Adipocyte (in vitro differentiated cells): Measurements from ENCODE around the gene ZNF48.

Source experiments
- DNase-seq: peaks from one replicate; pipeline ENCODE4 v3.0.0-alpha.2; 2015; ENCODE audit warnings: low read depth
- H3K27me3 ChIP-seq: replicated peaks from 2 replicates; pipeline ENCODE4 v1.7.0; 2013; ENCODE audit warnings: mild to moderate bottlenecking, low read length, moderate library complexity; ENCODE audit not compliant: control insufficient read depth, insufficient read depth
- H3K36me3 ChIP-seq: 2 replicates; pipeline ENCODE4 v1.7.0; 2013; ENCODE audit warnings: low read length, mild to moderate bottlenecking, moderate library complexity; ENCODE audit not compliant: control insufficient read depth, insufficient read depth, severe bottlenecking
- H3K4me1 ChIP-seq: 2 replicates; pipeline ENCODE4 v1.7.0; 2013; ENCODE audit warnings: mild to moderate bottlenecking, low read length, moderate library complexity; ENCODE audit not compliant: control insufficient read depth, insufficient read depth
- H3K4me3 ChIP-seq: 2 replicates; pipeline ENCODE4 v1.7.0; 2013; ENCODE audit warnings: mild to moderate bottlenecking, low read length, moderate library complexity
- H3K9ac ChIP-seq: 2 replicates; pipeline ENCODE4 v1.7.0; 2013; ENCODE audit warnings: mild to moderate bottlenecking, low read length, moderate library complexity
- H3K9me3 ChIP-seq: 2 replicates; pipeline ENCODE4 v1.7.0; 2013; ENCODE audit warnings: mild to moderate bottlenecking, low read length, moderate library complexity; ENCODE audit not compliant: control insufficient read depth

ZNF48 gene

DNA sequence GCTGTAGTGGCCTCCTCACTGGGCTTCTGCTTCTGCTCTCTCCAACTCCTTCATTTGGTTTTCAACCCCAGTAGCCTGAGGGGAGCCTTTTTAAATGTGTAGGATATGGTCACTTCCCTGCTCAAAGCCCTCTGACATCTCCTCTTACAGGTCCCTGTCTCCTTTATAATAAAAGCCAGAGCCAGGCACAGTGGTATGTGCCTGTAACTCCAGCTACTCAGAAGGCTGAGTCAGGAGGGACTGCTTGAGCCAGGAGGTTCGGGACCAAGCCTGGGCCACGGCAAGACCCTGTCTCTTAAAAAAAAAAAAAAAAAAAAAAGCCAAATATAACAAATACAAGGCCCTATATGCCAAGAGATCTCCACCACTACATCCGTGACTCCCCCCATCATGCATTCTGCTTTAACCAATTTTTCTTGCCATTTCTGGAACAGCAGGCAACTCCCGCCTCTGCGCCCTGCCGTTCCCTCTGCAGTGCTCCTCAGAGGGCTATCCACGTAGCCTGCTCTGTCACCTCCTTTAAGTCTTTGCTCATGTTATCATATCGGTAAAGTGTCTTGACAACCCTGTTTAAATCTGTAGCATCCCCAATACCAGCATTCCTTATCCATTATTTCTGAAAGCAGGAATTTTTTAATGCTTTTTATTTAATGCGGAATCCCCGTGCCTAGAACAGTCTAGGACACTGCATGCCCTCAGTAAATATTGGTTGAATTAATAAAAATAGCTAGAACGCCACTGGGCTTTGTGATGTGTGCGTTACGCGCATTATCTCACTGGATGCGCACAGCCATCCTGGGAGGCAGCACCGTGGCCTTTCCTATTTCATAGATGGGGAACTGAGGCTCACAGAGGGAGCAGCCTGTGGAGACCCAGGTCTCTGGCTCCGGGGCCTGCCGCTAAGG lies 21.7 kb downstream of the ZNF48 start:
- Histone ChIP-seq H3K4me3 (peak overlapping the region; percentile 81), H3K36me3 (peaks cover 17% of the 10 kb centered on the region), H3K4me1 (peaks cover 3% of the 10 kb centered on the region), H3K9me3 (no peaks in the 10 kb centered on the region), H3K9ac (peak overlapping the region; percentile 81), H3K27me3 (no peaks in the 10 kb centered on the region)
- no peak for DNase-seq

GRCh38 chr16:30417529-30418349 lies 22.5 kb downstream of the ZNF48 start:
- H3K4me1 ChIP-seq = peaks cover 3% of the 10 kb centered on the region
- peak overlapping the region; percentile 81 for H3K9ac ChIP-seq
- H3K36me3 ChIP-seq = peaks cover 15% of the 10 kb centered on the region
- no peaks in the 10 kb centered on the region for H3K27me3 ChIP-seq
- peak; percentile 86 for DNase-seq
- no peaks in the 10 kb centered on the region for H3K9me3 ChIP-seq
- peak overlapping the region; percentile 81 for H3K4me3 ChIP-seq

GRCh38 chr16:30418350-30419181 lies 23.3 kb downstream of the ZNF48 start:
- DNase-seq = no peak
- no peaks in the 10 kb centered on the region for H3K9me3 ChIP-seq
- no peaks in the 10 kb centered on the region for H3K27me3 ChIP-seq
- H3K36me3 ChIP-seq = peaks cover 13% of the 10 kb centered on the region
- H3K9ac ChIP-seq = peak overlapping the region; percentile 81
- H3K4me3 ChIP-seq = peak overlapping the region; percentile 81
- H3K4me1 ChIP-seq = peaks cover 3% of the 10 kb centered on the region

- Histone ChIP-seq H3K27me3 (no peaks in the 10 kb centered on the region), H3K9me3 (no peaks in the 10 kb centered on the region), H3K4me1 (peaks cover 3% of the 10 kb centered on the region), H3K4me3 (no peak overlapping the region), H3K9ac (no peak overlapping the region), H3K36me3 (peaks cover 13% of the 10 kb centered on the region)
- no peak for DNase-seq
Measured at GRCh38 chr16:30421010-30421409, 25.8 kb downstream of the ZNF48 start.

DNA sequence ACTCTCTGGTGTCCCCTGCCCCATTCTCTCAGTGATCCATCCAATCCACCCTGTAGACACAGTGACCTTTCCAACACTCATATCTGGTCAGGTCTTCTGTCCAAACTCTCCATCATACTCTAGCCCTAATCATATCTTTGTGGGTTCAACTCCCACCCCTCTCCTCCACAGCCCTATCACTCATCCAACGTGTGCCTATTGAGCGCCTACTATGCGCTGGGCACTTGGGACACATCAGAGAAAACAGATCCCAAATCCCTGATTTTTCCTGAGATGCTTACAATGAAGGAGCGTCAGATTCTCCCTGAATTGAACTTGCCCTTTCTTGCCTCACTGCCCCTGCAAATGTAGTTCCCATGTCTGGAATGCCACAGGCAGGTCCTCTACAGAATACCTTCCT lies 32.8 kb downstream of the ZNF48 start:
- Histone ChIP-seq H3K36me3 (peaks cover 13% of the 10 kb centered on the region), H3K9ac (no peak overlapping the region), H3K9me3 (no peaks in the 10 kb centered on the region), H3K4me3 (no peak overlapping the region), H3K4me1 (peaks cover 16% of the 10 kb centered on the region), H3K27me3 (no peaks in the 10 kb centered on the region)
- no peak for DNase-seq

- Histone ChIP-seq H3K9me3 (no peaks in the 10 kb centered on the region), H3K4me1 (peaks cover 16% of the 10 kb centered on the region), H3K4me3 (peak overlapping the region; percentile 87), H3K36me3 (peaks cover 1% of the 10 kb centered on the region), H3K27me3 (no peaks in the 10 kb centered on the region), H3K9ac (peak overlapping the region; percentile 79)
- no peak for DNase-seq
Measured at GRCh38 chr16:30429418-30429677, 34.1 kb downstream of the ZNF48 start.

GRCh38 chr16:30429678-30430427 lies 34.6 kb downstream of the ZNF48 start, which contains the start of gene DCTPP1:
TSS of gene DCTPP1 (minus strand) at chr16:30430030. CDS start at chr16:30429980, 50 bp downstream.
- H3K27me3 ChIP-seq = no peaks in the 10 kb centered on the region
- peaks cover 16% of the 10 kb centered on the region for H3K4me1 ChIP-seq
- no peaks in the 10 kb centered on the region for H3K9me3 ChIP-seq
- peak; percentile 99 for DNase-seq
- peak within 1 kb of the TSS; percentile 79 for H3K9ac ChIP-seq
- no peaks in the 10 kb centered on the region for H3K36me3 ChIP-seq
- peak within 1 kb of the TSS; percentile 87 for H3K4me3 ChIP-seq

DNA sequence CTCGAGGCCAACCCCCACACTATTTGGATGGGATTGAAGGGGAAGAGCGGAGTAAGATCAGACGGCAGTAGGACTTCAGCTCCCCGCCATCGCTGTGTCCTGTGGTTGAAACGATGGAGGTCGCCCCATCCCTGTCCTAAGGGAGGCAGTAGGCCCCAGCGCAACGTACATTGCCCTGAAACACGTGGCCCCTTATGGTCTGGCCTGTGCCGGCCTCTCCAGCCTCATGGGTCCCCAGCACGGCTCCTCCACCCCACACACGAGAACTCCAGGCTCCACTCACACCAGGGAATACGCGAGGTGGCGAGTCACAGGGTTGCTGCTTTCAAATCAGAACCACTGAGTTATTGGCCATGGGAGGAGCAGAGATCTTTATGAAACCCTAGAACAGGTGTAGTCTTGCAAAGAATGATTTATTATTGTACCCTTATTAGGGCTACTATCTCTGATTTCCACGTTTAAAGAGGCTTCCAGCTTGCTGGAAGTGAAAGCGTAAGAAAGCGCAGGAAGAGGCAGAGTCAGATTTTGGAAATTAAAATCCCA lies 35.3 kb downstream of the ZNF48 start:
- peak overlapping the region; percentile 87 for H3K4me3 ChIP-seq
- peak overlapping the region; percentile 79 for H3K9ac ChIP-seq
- H3K4me1 ChIP-seq = peaks cover 16% of the 10 kb centered on the region
- H3K9me3 ChIP-seq = no peaks in the 10 kb centered on the region
- H3K27me3 ChIP-seq = no peaks in the 10 kb centered on the region
- H3K36me3 ChIP-seq = no peaks in the 10 kb centered on the region
- no peak for DNase-seq

- DNase-seq = no peak
Measured at GRCh38 chr16:30434852-30435251, 39.6 kb downstream of the ZNF48 start.

DNA sequence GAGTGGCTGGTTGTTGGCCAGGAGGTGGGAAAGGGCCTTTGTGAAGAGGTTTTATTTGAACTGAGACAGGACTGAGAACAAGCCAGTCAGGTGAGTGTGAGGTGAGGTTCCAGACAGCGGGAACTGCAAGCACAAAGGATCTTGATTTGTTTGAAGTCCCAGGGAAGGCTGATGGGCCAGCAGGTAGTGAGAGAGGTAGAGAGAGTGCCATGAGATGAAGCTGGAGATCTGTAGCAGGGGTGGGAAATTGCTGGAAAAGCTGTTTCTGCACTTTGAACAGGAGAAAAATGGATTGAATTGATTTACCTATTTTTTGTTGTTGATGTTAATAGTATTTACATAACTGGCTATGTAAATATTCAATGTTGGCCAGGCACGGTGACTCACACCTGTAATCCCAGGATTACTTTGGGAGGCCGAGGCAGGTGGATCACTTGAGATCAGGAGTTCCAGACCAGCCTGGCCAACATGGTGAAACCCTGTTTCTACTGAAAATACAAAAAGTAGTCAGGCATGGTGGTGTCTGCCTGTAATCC lies 42.4 kb downstream of the ZNF48 start:
- H3K4me3 ChIP-seq = no peak overlapping the region
- H3K4me1 ChIP-seq = no peaks in the 10 kb centered on the region
- no peak overlapping the region for H3K9ac ChIP-seq
- no peak for DNase-seq
- no peaks in the 10 kb centered on the region for H3K9me3 ChIP-seq
- no peaks in the 10 kb centered on the region for H3K27me3 ChIP-seq
- no peaks in the 10 kb centered on the region for H3K36me3 ChIP-seq

More at GRCh38 chr16:30434852-30435251, 39.6 kb downstream of the ZNF48 start:
- no peaks in the 10 kb centered on the region for H3K9me3 ChIP-seq
- H3K4me1 ChIP-seq = peaks cover 7% of the 10 kb centered on the region
- no peak overlapping the region for H3K9ac ChIP-seq
- no peak overlapping the region for H3K4me3 ChIP-seq
- no peaks in the 10 kb centered on the region for H3K36me3 ChIP-seq
- no peaks in the 10 kb centered on the region for H3K27me3 ChIP-seq
